Measurements from ENCODE around the gene CDC42EP4. TPM values are rescaled to one million over a fixed set of nuclear protein-coding genes. Genes with fewer than 3 reads are reported as not detected.
A peak's percentile ranks its signal among the peaks of the same experiment; 100 is the strongest.

CDC42EP4 gene
- total RNA-seq, 1 donor from 2014 or later: 73.7 TPM

DNA sequence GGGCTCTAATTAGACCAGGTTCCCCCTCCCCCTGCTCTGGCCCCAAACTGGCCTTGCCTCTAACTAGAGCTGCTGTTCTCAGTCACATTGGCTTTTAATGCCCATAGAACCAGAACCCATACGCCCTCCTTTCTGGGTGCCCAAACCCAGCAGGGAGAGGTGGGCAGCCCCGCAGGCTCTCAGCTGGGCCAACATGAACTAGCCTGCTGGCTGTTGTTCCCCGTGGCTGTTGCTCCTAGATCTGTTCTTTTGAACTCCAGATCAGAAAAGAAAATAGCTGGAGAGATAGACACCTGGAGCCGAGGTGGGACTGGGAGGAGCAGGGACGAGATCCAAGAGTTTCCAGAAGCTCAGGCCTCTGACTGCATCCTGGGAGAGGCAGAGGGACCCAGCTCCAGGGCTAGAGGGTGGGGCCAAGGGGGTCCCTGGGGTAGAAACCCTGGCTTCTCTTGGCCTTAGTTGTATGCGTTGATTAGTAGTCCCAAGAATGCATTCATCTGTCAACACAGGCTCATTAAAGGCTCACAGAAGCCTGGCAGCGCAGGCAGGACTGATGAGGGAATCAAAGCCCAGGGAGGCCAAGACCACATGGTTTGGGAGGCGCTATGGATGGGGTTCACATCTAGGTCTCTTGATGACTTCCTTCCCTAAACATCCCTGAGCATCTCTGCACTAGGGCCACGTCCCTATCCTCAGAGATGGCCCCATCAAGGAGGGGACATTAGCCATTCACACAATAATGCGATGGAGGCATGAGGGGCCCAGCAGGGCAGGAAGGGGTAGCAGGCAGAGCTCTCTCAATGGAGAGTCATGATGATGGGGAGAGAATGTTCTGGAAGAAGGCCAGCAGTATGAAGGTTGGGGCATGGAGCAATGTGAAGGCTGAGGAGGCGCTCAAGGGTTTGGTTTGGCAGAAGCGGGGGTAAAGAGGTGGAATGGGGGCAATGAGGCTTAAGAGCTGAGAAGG is 48.8 kb downstream of the CDC42EP4 start:
- H3K4me1 ChIP-seq: peaks cover 12% of the 10 kb centered on the region
- TF ChIP-seq POLR2A (IDR thresholded peaks at IDR 0.05) (no peak), POLR2AphosphoS5 (IDR thresholded peaks at IDR 0.05; ENCODE audit: insufficient read depth in 1 of 2, low read depth in 1 of 2) (no peak)
- TF ChIP-seq, protein P1, sequence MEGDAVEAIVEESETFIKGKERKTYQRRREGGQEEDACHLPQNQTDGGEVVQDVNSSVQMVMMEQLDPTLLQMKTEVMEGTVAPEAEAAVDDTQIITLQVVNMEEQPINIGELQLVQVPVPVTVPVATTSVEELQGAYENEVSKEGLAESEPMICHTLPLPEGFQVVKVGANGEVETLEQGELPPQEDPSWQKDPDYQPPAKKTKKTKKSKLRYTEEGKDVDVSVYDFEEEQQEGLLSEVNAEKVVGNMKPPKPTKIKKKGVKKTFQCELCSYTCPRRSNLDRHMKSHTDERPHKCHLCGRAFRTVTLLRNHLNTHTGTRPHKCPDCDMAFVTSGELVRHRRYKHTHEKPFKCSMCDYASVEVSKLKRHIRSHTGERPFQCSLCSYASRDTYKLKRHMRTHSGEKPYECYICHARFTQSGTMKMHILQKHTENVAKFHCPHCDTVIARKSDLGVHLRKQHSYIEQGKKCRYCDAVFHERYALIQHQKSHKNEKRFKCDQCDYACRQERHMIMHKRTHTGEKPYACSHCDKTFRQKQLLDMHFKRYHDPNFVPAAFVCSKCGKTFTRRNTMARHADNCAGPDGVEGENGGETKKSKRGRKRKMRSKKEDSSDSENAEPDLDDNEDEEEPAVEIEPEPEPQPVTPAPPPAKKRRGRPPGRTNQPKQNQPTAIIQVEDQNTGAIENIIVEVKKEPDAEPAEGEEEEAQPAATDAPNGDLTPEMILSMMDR (IDR thresholded peaks at IDR 0.05): no peak
- H3K9me3 ChIP-seq: no peaks in the 10 kb centered on the region
- H3K27ac ChIP-seq: peak overlapping the region; percentile 33
- no peak for DNase-seq (ENCODE audit: extremely low spot score in 2 of 2)
- intact Hi-C loops (cut with DNase I): no loop called here
- no peak overlapping the region for H3K4me3 ChIP-seq
- H3K36me3 ChIP-seq: no peaks in the 10 kb centered on the region
- H3K27me3 ChIP-seq: no peaks in the 10 kb centered on the region

GRCh38 chr17:73261952-73262675 is 49.7 kb downstream of the CDC42EP4 start:
- intact Hi-C loops (cut with DNase I): no loop called here
- DNase-seq (ENCODE audit: extremely low spot score in 2 of 2): no peak
- Histone ChIP-seq H3K27ac (no peak overlapping the region), H3K4me1 (peaks cover 12% of the 10 kb centered on the region), H3K4me3 (no peak overlapping the region), H3K36me3 (no peaks in the 10 kb centered on the region), H3K9me3 (no peaks in the 10 kb centered on the region), H3K27me3 (no peaks in the 10 kb centered on the region)
- TF ChIP-seq, protein P1 (IDR thresholded peaks at IDR 0.05): no peak
- TF ChIP-seq POLR2A (IDR thresholded peaks at IDR 0.05) (no peak), POLR2AphosphoS5 (IDR thresholded peaks at IDR 0.05; ENCODE audit: insufficient read depth in 1 of 2, low read depth in 1 of 2) (no peak)

DNA sequence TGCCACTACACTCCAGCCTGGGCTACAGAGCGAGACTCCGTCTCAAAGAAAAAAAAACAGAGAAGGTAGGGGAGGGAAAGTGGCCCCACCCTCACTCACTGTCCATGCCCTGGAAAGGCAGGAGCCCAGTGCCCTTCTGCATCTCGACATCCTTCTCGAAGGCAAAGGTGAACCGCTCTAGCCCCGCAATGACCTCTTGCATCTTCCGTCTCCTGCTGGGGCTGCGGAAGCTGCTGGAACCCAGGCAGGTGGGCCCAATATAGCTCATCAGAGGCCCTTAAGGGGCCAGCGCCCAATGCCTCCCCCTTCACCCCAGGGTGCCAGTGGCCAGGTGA is 50.2 kb downstream of the CDC42EP4 start, which contains the start of gene CPSF4L:
CPSF4L (minus strand) TSS at position 264 of the 335 bp plus-strand sequence; CDS start at position 202, 62 bp downstream.
- intact Hi-C loops (cut with DNase I): no loop called here
- H3K27ac ChIP-seq: peak within 1 kb of the TSS; percentile 33
- H3K9me3 ChIP-seq: no peaks in the 10 kb centered on the region
- H3K4me1 ChIP-seq: peaks cover 12% of the 10 kb centered on the region
- no peak within 1 kb of the TSS for H3K4me3 ChIP-seq
- no peak for DNase-seq (ENCODE audit: extremely low spot score in 2 of 2)
- H3K27me3 ChIP-seq: no peaks in the 10 kb centered on the region
- H3K36me3 ChIP-seq: no peaks in the 10 kb centered on the region
- TF ChIP-seq POLR2AphosphoS5 (IDR thresholded peaks at IDR 0.05; ENCODE audit: insufficient read depth in 1 of 2, low read depth in 1 of 2) (no peak), POLR2A (IDR thresholded peaks at IDR 0.05) (no peak)
- TF ChIP-seq, protein P1 (IDR thresholded peaks at IDR 0.05): no peak

GRCh38 chr17:73257516-73257915 is 54.3 kb downstream of the CDC42EP4 start:
- Histone ChIP-seq H3K9me3 (no peaks in the 10 kb centered on the region), H3K4me1 (peaks cover under 1% of the 10 kb centered on the region), H3K4me3 (no peak overlapping the region), H3K27ac (no peak overlapping the region), H3K36me3 (no peaks in the 10 kb centered on the region), H3K27me3 (no peaks in the 10 kb centered on the region)
- intact Hi-C loops (cut with DNase I): loop anchor here (2.0 kb wide), 1 partner anchor 111 kb away; no protein-coding TSS in a partner anchor
- no peak for DNase-seq (ENCODE audit: extremely low spot score in 2 of 2)
- TF ChIP-seq POLR2A (IDR thresholded peaks at IDR 0.05) (no peak), POLR2AphosphoS5 (IDR thresholded peaks at IDR 0.05; ENCODE audit: insufficient read depth in 1 of 2, low read depth in 1 of 2) (no peak)
- TF ChIP-seq, protein P1 (IDR thresholded peaks at IDR 0.05): no peak

Measured in vagina (tissue), 2 donors.